ENCODE measurements around the gene PNPLA7.

GRCh38 chr9:137496601-137497375 lies 53.4 kb downstream of the PNPLA7 start:
- TF ChIP-seq CTCF (IDR thresholded peaks at IDR 0.05) = no peak
- no peak for TF ChIP-seq EZH2 (IDR thresholded peaks at IDR 0.05; ENCODE audit: borderline replicate concordance, insufficient read depth, low read depth, low read length, poor library complexity, severe bottlenecking)

Data from B cell (primary cell).